GM21737 (cell line): ENCODE data around the gene INSC.
"Not testable (repeated sequence)": the region's sequence is repeated elsewhere in the genome, so short reads cannot be mapped to it uniquely, and the experiment has no call there.

Experiments used
- ATAC-seq: cut with Tn5 transposase; IDR thresholded peaks from one replicate; pipeline ENCODE4 v1.9.1; 2021; ENCODE audit warnings: mild to moderate bottlenecking, moderate library complexity; ENCODE audit not compliant: unreplicated experiment

INSC gene

GRCh38 chr11:15114501-15115475, at the start of gene INSC:
INSC (plus strand) TSS chr11:15114923; CDS start chr11:15149175, 34,252 bp downstream.
- ATAC-seq = no peak

- not testable (repeated sequence) for ATAC-seq
These were observed 45.0 kb upstream of the INSC start for GRCh38 chr11:15069751-15070150.

GRCh38 chr11:15071556-15072255, 43.0 kb upstream of the INSC start:
- ATAC-seq = no peak

- ATAC-seq = no peak
These were observed 42.1 kb upstream of the INSC start for GRCh38 chr11:15072551-15073143.

GRCh38 chr11:15073361-15074205, 41.1 kb upstream of the INSC start, which contains the start of gene CALCB:
CALCB (plus strand) TSS chr11:15073593; CDS start chr11:15074719, 1,126 bp downstream.
- no peak for ATAC-seq

- ATAC-seq = peak; percentile 83
These were observed 40.2 kb upstream of the INSC start for GRCh38 chr11:15074206-15075161.

GRCh38 chr11:15075162-15075526, 39.6 kb upstream of the INSC start:
- ATAC-seq = no peak

GRCh38 chr11:15091175-15091574, 23.5 kb upstream of the INSC start:
- ATAC-seq = no peak

GRCh38 chr11:15091625-15092024, 23.1 kb upstream of the INSC start:
- no peak for ATAC-seq

GRCh38 chr11:15093432-15093831, 21.3 kb upstream of the INSC start:
- ATAC-seq = no peak

- ATAC-seq = no peak
These were observed 18.9 kb upstream of the INSC start for GRCh38 chr11:15095736-15096228.

- ATAC-seq = no peak
These were observed 17.3 kb upstream of the INSC start for GRCh38 chr11:15097411-15097810.

GRCh38 chr11:15099267-15099666, 15.5 kb upstream of the INSC start:
- no peak for ATAC-seq

- peak; percentile 64 for ATAC-seq
These were observed 13.5 kb upstream of the INSC start for GRCh38 chr11:15101072-15101709.

- no peak for ATAC-seq
These were observed 10.6 kb upstream of the INSC start for GRCh38 chr11:15104166-15104565.

GRCh38 chr11:15106201-15106965, 8.3 kb upstream of the INSC start:
- ATAC-seq = no peak

GRCh38 chr11:15107730-15108515, 6.8 kb upstream of the INSC start:
- peak; percentile 57 for ATAC-seq
